Central memory CD8-positive, alpha-beta T cell (primary cell): ENCODE data around the gene BPI.
"Not testable (repeated sequence)": the region's sequence is repeated elsewhere in the genome, so short reads cannot be mapped to it uniquely, and the experiment has no call there.

Experiments used
- ATAC-seq: fragments of 150-1000 bp; cut with Tn5 transposase; replicated peaks from 2 replicates; pipeline ENCODE4 v1.10.0; 2022; ENCODE audit warnings: mild to moderate bottlenecking, moderate FRiP score, moderate number of reproducible peaks; ENCODE audit not compliant: poor library complexity, severe bottlenecking; ENCODE audit errors: extremely low read depth
- DNase-seq, 2 donors: peaks; one replicate each; pipeline ENCODE4 v3.0.0; 2021; ENCODE audit warnings: low spot score in 2 of 2
- H3K27ac Mint-ChIP-seq: one replicate; pipeline ENCODE4 v1.8.0; 2022; ENCODE audit warnings: low read depth, mild to moderate bottlenecking, moderate library complexity, mixed read lengths
- H3K27me3 Mint-ChIP-seq: one replicate; pipeline ENCODE4 v1.8.0; 2022; ENCODE audit warnings: mixed read lengths
- H3K36me3 Mint-ChIP-seq: one replicate; pipeline ENCODE4 v1.8.0; 2022; ENCODE audit warnings: mild to moderate bottlenecking, moderate library complexity, mixed read lengths; ENCODE audit not compliant: insufficient read depth
- H3K4me1 Mint-ChIP-seq: one replicate; pipeline ENCODE4 v1.8.0; 2022; ENCODE audit warnings: mixed read lengths
- H3K4me3 Mint-ChIP-seq: one replicate; pipeline ENCODE4 v1.8.0; 2022; ENCODE audit warnings: mild to moderate bottlenecking, moderate library complexity, mixed read lengths
- H3K9me3 Mint-ChIP-seq: one replicate; pipeline ENCODE4 v1.8.0; 2022; ENCODE audit warnings: mixed read lengths

Gene BPI

DNA sequence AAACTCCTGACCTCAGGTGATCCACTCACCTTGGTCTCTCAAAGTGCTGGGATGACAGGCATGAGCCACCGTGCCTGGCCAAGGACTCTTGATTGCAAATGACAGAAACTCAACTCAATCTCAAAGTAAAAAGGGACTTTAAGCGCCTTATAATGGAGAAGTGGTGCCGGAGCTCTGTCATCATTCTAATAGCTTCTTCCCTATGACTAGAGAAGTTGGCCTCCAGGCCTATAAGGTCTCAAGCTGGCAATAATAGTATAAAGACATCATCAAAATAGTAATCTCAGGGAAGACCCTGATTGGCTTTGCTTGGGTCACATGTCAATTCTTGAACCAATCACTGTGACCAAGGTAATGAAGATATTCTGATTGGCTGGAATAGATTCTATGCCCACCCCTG, 34.9 kb upstream of the BPI start:
- H3K27ac Mint-ChIP-seq, result no peak overlapping the region
- no peaks in the 10 kb centered on the region for H3K9me3 Mint-ChIP-seq
- no peak for DNase-seq
- H3K27me3 Mint-ChIP-seq, result peaks cover 59% of the 10 kb centered on the region
- H3K36me3 Mint-ChIP-seq, result peaks cover 2% of the 10 kb centered on the region
- no peaks in the 10 kb centered on the region for H3K4me1 Mint-ChIP-seq
- no peak overlapping the region for H3K4me3 Mint-ChIP-seq
- ATAC-seq, result no peak

DNA sequence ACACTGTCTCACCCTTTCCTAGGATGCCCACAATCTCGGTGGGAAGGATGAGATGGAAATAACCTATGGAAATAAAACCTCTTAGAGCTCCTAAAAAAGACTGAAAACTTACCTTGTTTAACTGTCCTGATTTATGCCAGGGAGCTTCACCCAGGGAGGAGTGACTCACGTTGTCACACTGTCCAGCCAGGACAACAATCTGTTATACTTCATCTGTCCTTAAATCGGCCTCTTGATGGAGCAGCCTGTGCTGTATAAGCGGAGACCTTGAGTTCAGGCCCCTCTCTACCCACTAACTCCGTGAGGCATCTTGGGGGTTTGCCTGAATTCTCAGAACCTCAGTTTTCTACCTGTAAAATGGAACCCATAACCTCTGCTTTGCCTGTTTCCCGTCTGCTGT, 34.2 kb upstream of the BPI start:
- DNase-seq, result no peak
- Mint-ChIP-seq H3K4me1 (no peaks in the 10 kb centered on the region), H3K9me3 (no peaks in the 10 kb centered on the region), H3K36me3 (peaks cover 2% of the 10 kb centered on the region), H3K27me3 (peaks cover 52% of the 10 kb centered on the region), H3K27ac (no peak overlapping the region), H3K4me3 (no peak overlapping the region)
- ATAC-seq, result no peak

GRCh38 chr20:38270869-38271605, 32.9 kb upstream of the BPI start:
- Mint-ChIP-seq H3K9me3 (no peaks in the 10 kb centered on the region), H3K4me3 (no peak overlapping the region), H3K4me1 (no peaks in the 10 kb centered on the region), H3K36me3 (peaks cover 2% of the 10 kb centered on the region), H3K27ac (no peak overlapping the region), H3K27me3 (peaks cover 40% of the 10 kb centered on the region)
- ATAC-seq, result no peak
- DNase-seq, result no peak

DNA sequence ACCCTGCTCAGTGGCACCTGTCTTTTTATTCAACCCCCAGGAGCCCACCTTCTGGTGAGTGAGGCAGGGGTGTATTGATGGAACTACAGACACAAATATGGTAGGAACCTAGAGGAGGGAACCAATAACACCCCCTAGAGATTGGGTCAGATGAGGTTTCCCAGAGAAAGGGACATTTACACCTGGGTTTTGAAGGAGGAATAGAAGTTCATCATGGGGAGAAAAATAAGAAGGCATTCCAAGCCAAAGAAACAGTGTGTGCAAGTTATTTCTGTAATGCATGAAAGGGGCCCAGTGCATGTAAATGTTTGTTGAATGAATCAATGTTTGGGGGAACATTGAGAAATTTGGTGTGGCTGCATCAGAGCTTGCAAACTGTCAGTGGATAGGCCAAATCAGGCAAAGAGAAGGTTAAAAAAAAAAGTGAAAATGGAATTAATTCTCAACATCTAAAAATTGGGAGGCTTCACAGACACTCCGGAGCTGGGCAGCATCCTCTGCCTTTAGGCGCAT, 32.3 kb upstream of the BPI start:
- no peaks in the 10 kb centered on the region for H3K4me1 Mint-ChIP-seq
- H3K27ac Mint-ChIP-seq, result no peak overlapping the region
- ATAC-seq (no peak), DNase-seq (no peak)
- no peaks in the 10 kb centered on the region for H3K36me3 Mint-ChIP-seq
- peaks cover 34% of the 10 kb centered on the region for H3K27me3 Mint-ChIP-seq
- H3K4me3 Mint-ChIP-seq, result no peak overlapping the region
- H3K9me3 Mint-ChIP-seq, result no peaks in the 10 kb centered on the region

- Mint-ChIP-seq H3K27ac (no peak overlapping the region), H3K36me3 (no peaks in the 10 kb centered on the region)
These were observed 31.6 kb upstream of the BPI start for GRCh38 chr20:38272398-38272797.

DNA sequence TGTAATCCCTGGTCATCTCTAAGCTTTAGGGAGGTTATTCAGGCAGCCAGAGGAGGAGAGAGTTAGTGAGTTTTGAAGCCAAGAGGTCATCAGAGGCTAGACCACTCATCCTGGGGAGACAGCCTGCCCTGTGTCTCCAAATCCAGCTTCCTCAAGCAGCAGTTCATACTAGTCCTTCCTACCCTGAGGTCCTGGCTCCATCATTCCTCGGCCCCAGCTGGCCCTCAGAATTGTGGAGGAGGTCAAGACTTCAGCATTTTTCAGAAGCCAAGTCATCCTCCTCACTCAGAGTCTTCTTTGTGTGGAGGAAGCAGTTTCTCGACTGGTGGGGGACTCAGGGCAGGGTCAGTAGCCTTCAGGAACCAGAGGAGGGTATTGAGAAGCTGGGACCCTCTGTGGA, 31.0 kb upstream of the BPI start:
- H3K4me1 Mint-ChIP-seq, result no peaks in the 10 kb centered on the region
- no peak for ATAC-seq
- no peak overlapping the region for H3K27ac Mint-ChIP-seq
- no peak overlapping the region for H3K4me3 Mint-ChIP-seq
- no peaks in the 10 kb centered on the region for H3K36me3 Mint-ChIP-seq
- peaks cover 30% of the 10 kb centered on the region for H3K27me3 Mint-ChIP-seq
- no peak for DNase-seq
- no peaks in the 10 kb centered on the region for H3K9me3 Mint-ChIP-seq

More at GRCh38 chr20:38272398-38272797, 31.6 kb upstream of the BPI start:
- Mint-ChIP-seq H3K27me3 (peaks cover 30% of the 10 kb centered on the region), H3K9me3 (no peaks in the 10 kb centered on the region), H3K4me1 (no peaks in the 10 kb centered on the region), H3K4me3 (no peak overlapping the region)
- DNase-seq (no peak), ATAC-seq (no peak)

DNA sequence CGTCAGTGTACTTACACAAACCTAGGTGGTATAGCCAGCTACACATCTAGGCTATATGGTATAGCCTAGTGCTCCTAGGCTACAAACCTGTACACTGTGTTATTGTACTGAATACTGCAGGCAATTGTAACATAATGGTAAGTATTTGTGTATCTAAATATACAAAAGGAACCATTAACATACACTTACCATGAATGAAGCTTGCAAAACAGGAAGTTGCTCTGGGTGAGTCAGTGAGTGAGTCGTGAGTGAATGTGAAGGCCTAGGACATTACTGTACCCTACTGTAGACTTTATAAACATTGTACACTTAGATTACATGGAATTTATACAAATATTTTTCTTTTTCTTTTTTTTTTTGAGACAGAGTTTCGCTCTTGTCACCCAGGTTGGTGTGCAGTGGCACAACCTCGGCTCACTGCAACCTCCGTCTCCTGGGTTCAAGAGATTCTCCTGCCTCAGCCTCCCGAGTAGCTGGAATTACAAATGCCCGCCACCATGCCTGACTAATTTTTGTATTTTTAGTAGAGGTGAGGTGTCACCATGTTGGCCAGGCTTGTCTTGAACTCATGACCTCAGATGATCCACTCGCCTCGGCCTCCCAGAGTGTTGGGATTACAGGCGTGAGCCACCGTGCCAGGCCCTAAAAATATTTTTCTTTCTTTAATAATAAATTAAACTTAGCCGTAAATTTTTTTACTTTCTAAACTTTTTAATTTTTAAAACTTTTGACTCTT, 28.0 kb upstream of the BPI start:
- Mint-ChIP-seq H3K36me3 (no peaks in the 10 kb centered on the region), H3K27ac (no peak overlapping the region), H3K27me3 (peaks cover 10% of the 10 kb centered on the region), H3K4me3 (no peak overlapping the region), H3K4me1 (no peaks in the 10 kb centered on the region), H3K9me3 (no peaks in the 10 kb centered on the region)
- DNase-seq (no peak), ATAC-seq (no peak)

GRCh38 chr20:38277285-38277684, 26.7 kb upstream of the BPI start:
- Mint-ChIP-seq H3K27me3 (no peaks in the 10 kb centered on the region), H3K4me1 (no peaks in the 10 kb centered on the region), H3K9me3 (no peaks in the 10 kb centered on the region), H3K4me3 (no peak overlapping the region), H3K36me3 (no peaks in the 10 kb centered on the region), H3K27ac (no peak overlapping the region)
- ATAC-seq (no peak), DNase-seq (no peak)

GRCh38 chr20:38277691-38278090, 26.3 kb upstream of the BPI start:
- Mint-ChIP-seq H3K4me1 (no peaks in the 10 kb centered on the region), H3K9me3 (no peaks in the 10 kb centered on the region), H3K4me3 (no peak overlapping the region), H3K36me3 (no peaks in the 10 kb centered on the region), H3K27me3 (no peaks in the 10 kb centered on the region), H3K27ac (no peak overlapping the region)
- no peak for ATAC-seq
- DNase-seq, result no peak

GRCh38 chr20:38278131-38278530, 25.8 kb upstream of the BPI start:
- Mint-ChIP-seq H3K36me3 (no peaks in the 10 kb centered on the region), H3K27me3 (no peaks in the 10 kb centered on the region), H3K27ac (no peak overlapping the region), H3K4me1 (no peaks in the 10 kb centered on the region), H3K9me3 (no peaks in the 10 kb centered on the region), H3K4me3 (no peak overlapping the region)
- no peak for ATAC-seq
- no peak for DNase-seq

DNA sequence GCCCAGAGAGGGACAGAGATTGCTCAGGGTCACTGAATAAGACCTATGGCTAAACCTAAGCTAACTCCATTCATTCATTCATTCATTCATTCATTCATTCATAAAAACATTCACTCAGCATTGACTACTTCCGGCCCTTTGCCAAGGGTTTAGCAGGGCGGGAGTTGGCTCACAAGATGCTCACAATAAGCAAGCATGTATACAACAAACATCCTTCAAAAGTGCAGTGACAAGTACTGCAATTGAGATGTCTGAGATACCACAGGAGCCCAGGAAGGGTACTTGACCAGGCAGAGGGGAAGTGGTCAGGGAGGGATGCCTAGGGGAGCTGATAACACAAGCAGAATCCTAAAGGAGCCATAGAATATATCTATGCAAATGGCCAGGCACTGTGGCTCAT, 25.2 kb upstream of the BPI start:
- H3K27ac Mint-ChIP-seq, result no peak overlapping the region

DNA sequence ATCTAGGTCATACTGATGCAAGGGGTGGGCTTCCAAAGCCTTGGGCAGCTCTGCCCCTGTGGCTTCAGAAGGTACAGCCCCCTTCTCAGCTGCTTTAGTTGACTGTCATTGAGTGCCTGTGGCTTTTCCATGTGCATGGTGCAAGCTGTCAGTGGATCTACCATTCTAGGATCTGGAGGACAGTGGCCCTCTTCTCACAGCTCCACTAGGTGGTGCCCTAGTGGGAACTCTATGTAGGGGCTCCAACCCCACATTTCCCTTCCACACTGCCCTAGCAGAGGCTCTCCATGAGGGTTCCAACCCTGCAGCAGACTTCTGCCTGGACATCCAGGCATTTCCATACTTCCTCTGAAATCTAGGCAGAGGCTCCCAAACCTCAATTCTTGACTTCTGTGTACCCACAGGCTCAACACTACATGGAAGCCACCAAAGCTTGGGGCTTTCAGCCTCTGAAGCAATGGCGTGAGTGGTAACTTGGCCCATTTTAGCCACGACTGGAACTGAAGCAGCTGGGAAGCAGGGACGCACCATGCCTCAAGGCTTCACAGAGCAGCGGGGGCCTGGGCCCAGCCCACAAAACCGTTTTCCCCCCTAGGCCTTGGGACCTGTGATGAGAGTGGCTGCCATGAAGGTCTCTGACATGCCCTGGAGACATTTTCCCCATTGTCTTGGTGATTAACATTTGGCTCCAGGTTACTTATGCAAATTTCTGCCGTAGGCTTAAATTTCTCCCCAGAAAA, 22.6 kb upstream of the BPI start:
- H3K36me3 Mint-ChIP-seq, DNase-seq, ATAC-seq, H3K27ac Mint-ChIP-seq, H3K4me1 Mint-ChIP-seq, H3K4me3 Mint-ChIP-seq, H3K9me3 Mint-ChIP-seq, H3K27me3 Mint-ChIP-seq: not testable (repeated sequence)

More for the DNA sequence above, 25.2 kb upstream of the BPI start:
- DNase-seq, result no peak
- H3K4me1 Mint-ChIP-seq, result no peaks in the 10 kb centered on the region
- H3K9me3 Mint-ChIP-seq, result no peaks in the 10 kb centered on the region
- H3K4me3 Mint-ChIP-seq, result no peak overlapping the region
- no peaks in the 10 kb centered on the region for H3K27me3 Mint-ChIP-seq
- no peaks in the 10 kb centered on the region for H3K36me3 Mint-ChIP-seq
- ATAC-seq, result no peak
